Measurements from ENCODE around the gene EDEM2.

The EDEM2 gene

GRCh38 chr20:35133031-35133430 is 14.1 kb downstream of the EDEM2 start:
- Histone ChIP-seq H2BK120ac (ENCODE audit: low read depth, low read length) (no peak overlapping the region), H2BK15ac (ENCODE audit: low read length) (no peak overlapping the region), H3K18ac (ENCODE audit: low read length) (no peak overlapping the region), H3K4me1 (ENCODE audit: control insufficient read depth in 2 of 2, insufficient read depth in 1 of 2, low read depth in 1 of 2, low read length in 2 of 2) (no peaks in the 10 kb centered on the region), H3K4me2 (ENCODE audit: insufficient read depth, low read length, poor library complexity, severe bottlenecking) (no peak overlapping the region), H2BK12ac (ENCODE audit: low read length) (no peak overlapping the region), H3K14ac (ENCODE audit: low read length) (no peak overlapping the region), H4K91ac (ENCODE audit: low read depth, low read length, poor library complexity) (no peak overlapping the region), H3K4me3 (ENCODE audit: low read length in 2 of 2) (no peak overlapping the region), H3K4ac (ENCODE audit: low read length) (no peak overlapping the region), H2AK5ac (ENCODE audit: low read depth, low read length) (no peak overlapping the region), H3K79me1 (ENCODE audit: low read depth, low read length) (peaks cover 2% of the 10 kb centered on the region), H2AFZ (ENCODE audit: low read length) (no peak overlapping the region), H3K9me3 (replicated peaks in 1 of 2; ENCODE audit: control insufficient read depth in 2 of 2, insufficient read depth in 1 of 2, low read depth in 1 of 2, low read length in 2 of 2) (no peaks in the 10 kb centered on the region), H3K27me3 (ENCODE audit: control insufficient read depth in 3 of 3, insufficient read depth in 3 of 3, low read depth in 1 of 3, low read length in 3 of 3) (no peaks in the 10 kb centered on the region), H2BK5ac (ENCODE audit: low read length) (no peak overlapping the region), H3K36me3 (replicated peaks in 1 of 2; ENCODE audit: control insufficient read depth in 2 of 2, insufficient read depth in 2 of 2, low read length in 2 of 2) (peaks cover 2 to 10% of the 10 kb centered on the region in 2 donors), H3K23ac (ENCODE audit: low read depth, low read length, poor library complexity) (no peak overlapping the region), H3K27ac (replicated peaks; ENCODE audit: low read length) (no peak overlapping the region), H3K9ac (ENCODE audit: low read depth, low read length, poor library complexity) (no peak overlapping the region), H4K8ac (ENCODE audit: low read depth, low read length) (no peak overlapping the region)
- no CpG with 5 or more reads among the region's 5 CpGs for WGBS, 2 donors (ENCODE audit: extremely low coverage in 2 of 2, insufficient read length in 2 of 2, insufficient replicate concordance in 1 of 2)
- DNase-seq (ENCODE audit: low spot score): no peak

DNA sequence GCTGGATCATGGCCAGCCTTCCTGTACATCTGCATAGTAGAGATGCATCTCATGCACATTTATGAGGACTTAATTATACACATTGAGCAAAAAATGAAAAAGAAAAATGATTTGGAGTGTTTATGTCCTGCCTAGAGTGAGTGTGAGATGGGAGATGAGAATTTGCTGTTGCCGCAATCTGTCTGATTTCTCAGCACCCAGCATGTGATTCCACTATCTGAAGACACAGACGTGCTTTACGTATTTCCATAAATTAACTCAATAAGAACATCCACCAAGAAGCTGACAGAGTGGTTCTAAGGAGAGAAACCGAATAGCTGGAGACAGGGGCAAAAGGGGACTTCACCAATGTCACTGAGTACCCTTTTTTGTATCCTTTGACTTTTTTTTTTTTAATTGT is 15.2 kb downstream of the EDEM2 start:
- peaks cover 2 to 10% of the 10 kb centered on the region in 2 donors for H3K36me3 ChIP-seq (replicated peaks in 1 of 2; ENCODE audit: control insufficient read depth in 2 of 2, insufficient read depth in 2 of 2, low read length in 2 of 2)
- DNase-seq (ENCODE audit: low spot score): no peak

GRCh38 chr20:35129647-35130069 is 17.5 kb downstream of the EDEM2 start:
- no peak for DNase-seq (ENCODE audit: low spot score)
- no peak overlapping the region for H2BK120ac ChIP-seq (ENCODE audit: low read depth, low read length)
- no peak overlapping the region for H3K9ac ChIP-seq (ENCODE audit: low read depth, low read length, poor library complexity)
- no peak overlapping the region for H3K18ac ChIP-seq (ENCODE audit: low read length)
- H3K23ac ChIP-seq (ENCODE audit: low read depth, low read length, poor library complexity): no peak overlapping the region
- H4K8ac ChIP-seq (ENCODE audit: low read depth, low read length): no peak overlapping the region
- H3K9me3 ChIP-seq (replicated peaks in 1 of 2; ENCODE audit: control insufficient read depth in 2 of 2, insufficient read depth in 1 of 2, low read depth in 1 of 2, low read length in 2 of 2): no peaks in the 10 kb centered on the region
- peaks cover 4 to 16% of the 10 kb centered on the region in 2 donors for H3K36me3 ChIP-seq (replicated peaks in 1 of 2; ENCODE audit: control insufficient read depth in 2 of 2, insufficient read depth in 2 of 2, low read length in 2 of 2)
- H2AFZ ChIP-seq (ENCODE audit: low read length): no peak overlapping the region
- H3K79me1 ChIP-seq (ENCODE audit: low read depth, low read length): no peaks in the 10 kb centered on the region
- H3K4ac ChIP-seq (ENCODE audit: low read length): no peak overlapping the region
- H2AK5ac ChIP-seq (ENCODE audit: low read depth, low read length): no peak overlapping the region
- H3K4me3 ChIP-seq (ENCODE audit: low read length in 2 of 2): no peak overlapping the region
- no CpG with 5 or more reads among the region's 2 CpGs for WGBS, 2 donors (ENCODE audit: extremely low coverage in 2 of 2, insufficient read length in 2 of 2, insufficient replicate concordance in 1 of 2)
- H3K4me1 ChIP-seq (ENCODE audit: control insufficient read depth in 2 of 2, insufficient read depth in 1 of 2, low read depth in 1 of 2, low read length in 2 of 2): no peaks in the 10 kb centered on the region
- H3K27me3 ChIP-seq (ENCODE audit: control insufficient read depth in 3 of 3, insufficient read depth in 3 of 3, low read depth in 1 of 3, low read length in 3 of 3): no peaks in the 10 kb centered on the region
- no peak overlapping the region for H3K14ac ChIP-seq (ENCODE audit: low read length)
- H2BK5ac ChIP-seq (ENCODE audit: low read length): no peak overlapping the region
- H2BK12ac ChIP-seq (ENCODE audit: low read length): no peak overlapping the region
- H3K4me2 ChIP-seq (ENCODE audit: insufficient read depth, low read length, poor library complexity, severe bottlenecking): no peak overlapping the region
- no peak overlapping the region for H3K27ac ChIP-seq (replicated peaks; ENCODE audit: low read length)
- no peak overlapping the region for H2BK15ac ChIP-seq (ENCODE audit: low read length)
- H4K91ac ChIP-seq (ENCODE audit: low read depth, low read length, poor library complexity): no peak overlapping the region

More for the DNA sequence above, 15.2 kb downstream of the EDEM2 start:
- Histone ChIP-seq H3K4ac (ENCODE audit: low read length) (no peak overlapping the region), H3K9me3 (replicated peaks in 1 of 2; ENCODE audit: control insufficient read depth in 2 of 2, insufficient read depth in 1 of 2, low read depth in 1 of 2, low read length in 2 of 2) (no peaks in the 10 kb centered on the region), H3K23ac (ENCODE audit: low read depth, low read length, poor library complexity) (peak overlapping the region; percentile 13), H3K4me3 (ENCODE audit: low read length in 2 of 2) (no peak overlapping the region), H3K14ac (ENCODE audit: low read length) (peak overlapping the region; percentile 63), H3K27me3 (ENCODE audit: control insufficient read depth in 3 of 3, insufficient read depth in 3 of 3, low read depth in 1 of 3, low read length in 3 of 3) (no peaks in the 10 kb centered on the region), H4K8ac (ENCODE audit: low read depth, low read length) (no peak overlapping the region), H2AFZ (ENCODE audit: low read length) (no peak overlapping the region), H4K91ac (ENCODE audit: low read depth, low read length, poor library complexity) (no peak overlapping the region), H3K9ac (ENCODE audit: low read depth, low read length, poor library complexity) (no peak overlapping the region), H3K27ac (replicated peaks; ENCODE audit: low read length) (no peak overlapping the region), H3K18ac (ENCODE audit: low read length) (no peak overlapping the region), H2BK5ac (ENCODE audit: low read length) (no peak overlapping the region), H2BK15ac (ENCODE audit: low read length) (no peak overlapping the region), H2AK5ac (ENCODE audit: low read depth, low read length) (no peak overlapping the region), H2BK120ac (ENCODE audit: low read depth, low read length) (no peak overlapping the region), H2BK12ac (ENCODE audit: low read length) (no peak overlapping the region), H3K79me1 (ENCODE audit: low read depth, low read length) (peaks cover 2% of the 10 kb centered on the region), H3K4me1 (ENCODE audit: control insufficient read depth in 2 of 2, insufficient read depth in 1 of 2, low read depth in 1 of 2, low read length in 2 of 2) (no peaks in the 10 kb centered on the region), H3K4me2 (ENCODE audit: insufficient read depth, low read length, poor library complexity, severe bottlenecking) (no peak overlapping the region)
- WGBS, 2 donors (ENCODE audit: extremely low coverage in 2 of 2, insufficient read length in 2 of 2, insufficient replicate concordance in 1 of 2): no CpG with 5 or more reads among the region's 4 CpGs

DNA sequence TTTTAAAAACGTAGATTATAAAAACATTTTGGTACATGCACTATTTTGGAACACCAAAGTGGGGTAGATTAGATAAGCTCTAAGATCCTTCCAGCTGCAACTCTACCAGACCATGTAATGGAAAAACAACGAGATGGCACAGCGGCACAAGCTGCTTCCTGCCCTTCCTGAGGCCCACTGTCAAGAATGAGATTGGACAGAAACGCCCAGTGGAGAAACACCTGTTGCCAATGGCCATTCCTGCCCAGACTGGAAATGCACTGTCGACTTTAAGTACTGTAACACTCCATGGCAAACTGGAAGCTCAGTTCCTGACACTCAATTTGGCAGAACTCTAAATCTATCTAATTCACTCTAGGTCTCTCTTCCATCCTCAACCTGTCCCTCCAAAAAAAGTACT is 21.4 kb downstream of the EDEM2 start:
- Histone ChIP-seq H3K4me2 (ENCODE audit: insufficient read depth, low read length, poor library complexity, severe bottlenecking) (no peak overlapping the region), H3K18ac (ENCODE audit: low read length) (no peak overlapping the region), H2AK5ac (ENCODE audit: low read depth, low read length) (no peak overlapping the region), H4K8ac (ENCODE audit: low read depth, low read length) (no peak overlapping the region), H3K4me1 (ENCODE audit: control insufficient read depth in 2 of 2, insufficient read depth in 1 of 2, low read depth in 1 of 2, low read length in 2 of 2) (no peaks in the 10 kb centered on the region), H3K9me3 (replicated peaks in 1 of 2; ENCODE audit: control insufficient read depth in 2 of 2, insufficient read depth in 1 of 2, low read depth in 1 of 2, low read length in 2 of 2) (no peaks in the 10 kb centered on the region), H3K27ac (replicated peaks; ENCODE audit: low read length) (no peak overlapping the region), H3K27me3 (ENCODE audit: control insufficient read depth in 3 of 3, insufficient read depth in 3 of 3, low read depth in 1 of 3, low read length in 3 of 3) (no peaks in the 10 kb centered on the region), H2BK12ac (ENCODE audit: low read length) (no peak overlapping the region), H3K9ac (ENCODE audit: low read depth, low read length, poor library complexity) (no peak overlapping the region), H3K14ac (ENCODE audit: low read length) (no peak overlapping the region), H2BK120ac (ENCODE audit: low read depth, low read length) (no peak overlapping the region), H4K91ac (ENCODE audit: low read depth, low read length, poor library complexity) (no peak overlapping the region), H3K23ac (ENCODE audit: low read depth, low read length, poor library complexity) (no peak overlapping the region), H3K79me1 (ENCODE audit: low read depth, low read length) (no peaks in the 10 kb centered on the region), H2AFZ (ENCODE audit: low read length) (no peak overlapping the region), H3K36me3 (replicated peaks in 1 of 2; ENCODE audit: control insufficient read depth in 2 of 2, insufficient read depth in 2 of 2, low read length in 2 of 2) (peaks cover 2 to 28% of the 10 kb centered on the region in 2 donors), H2BK5ac (ENCODE audit: low read length) (no peak overlapping the region), H3K4me3 (ENCODE audit: low read length in 2 of 2) (no peak overlapping the region), H3K4ac (ENCODE audit: low read length) (no peak overlapping the region), H2BK15ac (ENCODE audit: low read length) (no peak overlapping the region)
- no peak for DNase-seq (ENCODE audit: low spot score)
- WGBS, 2 donors (ENCODE audit: extremely low coverage in 2 of 2, insufficient read length in 2 of 2, insufficient replicate concordance in 1 of 2): no CpG with 5 or more reads among the region's 5 CpGs

Data from neuronal stem cell (in vitro differentiated cells).